NCI-H748 treated with DMSO at 0.1 percent for 48 hours (cell line): ENCODE results near the gene NCK2.
A peak's percentile ranks its signal among the peaks of the same experiment; 100 is the strongest.

ENCODE experiments used
- DNase-seq: peaks from one replicate; lab custom pipeline; 2025; lab: John Stamatoyannopoulos, UW

NCK2 gene

DNA sequence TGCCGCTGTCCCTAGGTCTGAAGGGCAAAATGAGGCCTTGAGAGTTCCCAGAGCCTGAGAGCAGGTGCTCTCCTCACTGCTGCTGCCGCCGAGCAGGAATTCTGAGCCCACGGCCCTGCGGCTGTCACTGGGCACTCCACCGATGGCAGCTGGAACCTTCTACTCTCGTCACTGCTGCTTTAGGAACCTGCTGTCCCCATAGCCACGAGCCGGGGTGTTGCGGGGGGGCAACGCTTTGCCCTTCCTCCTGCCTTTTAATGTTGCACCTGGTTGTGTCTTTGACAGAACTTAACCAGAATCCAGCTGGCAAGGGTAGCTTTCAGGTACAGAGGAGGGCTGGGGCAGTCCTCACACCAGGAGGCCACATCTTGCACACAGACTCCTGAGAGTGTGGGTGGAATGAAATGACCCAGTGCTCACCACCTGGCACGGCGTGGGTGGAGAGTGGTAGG is 32.3 kb downstream of the NCK2 start:
- DNase-seq = no peak

DNA sequence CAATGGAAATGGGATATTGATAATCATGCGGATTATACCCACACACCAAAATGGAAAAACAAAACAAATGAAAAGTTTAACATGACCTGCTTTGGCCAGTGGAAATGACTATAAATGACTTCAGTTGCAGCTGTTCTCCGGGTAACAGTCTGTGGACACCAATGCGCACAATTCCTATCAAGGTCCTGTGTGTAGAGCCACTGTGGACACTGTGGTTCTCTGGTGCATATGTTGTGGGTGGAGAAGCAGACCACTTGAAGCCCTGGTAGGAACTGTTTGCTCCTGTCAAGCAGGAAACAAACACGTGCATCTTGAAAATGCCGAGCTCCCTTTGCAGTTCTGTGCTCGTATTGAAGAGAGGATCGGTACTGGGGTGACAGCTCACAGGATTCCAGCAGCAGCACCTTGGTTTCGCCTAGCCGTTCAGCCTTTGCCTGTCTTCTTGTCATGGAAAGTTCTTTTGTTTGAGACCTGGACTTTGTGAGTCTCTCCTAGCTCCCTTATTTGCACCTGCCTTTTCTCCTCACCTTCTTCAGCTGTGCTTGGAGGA is 32.9 kb downstream of the NCK2 start:
- DNase-seq = no peak

DNA sequence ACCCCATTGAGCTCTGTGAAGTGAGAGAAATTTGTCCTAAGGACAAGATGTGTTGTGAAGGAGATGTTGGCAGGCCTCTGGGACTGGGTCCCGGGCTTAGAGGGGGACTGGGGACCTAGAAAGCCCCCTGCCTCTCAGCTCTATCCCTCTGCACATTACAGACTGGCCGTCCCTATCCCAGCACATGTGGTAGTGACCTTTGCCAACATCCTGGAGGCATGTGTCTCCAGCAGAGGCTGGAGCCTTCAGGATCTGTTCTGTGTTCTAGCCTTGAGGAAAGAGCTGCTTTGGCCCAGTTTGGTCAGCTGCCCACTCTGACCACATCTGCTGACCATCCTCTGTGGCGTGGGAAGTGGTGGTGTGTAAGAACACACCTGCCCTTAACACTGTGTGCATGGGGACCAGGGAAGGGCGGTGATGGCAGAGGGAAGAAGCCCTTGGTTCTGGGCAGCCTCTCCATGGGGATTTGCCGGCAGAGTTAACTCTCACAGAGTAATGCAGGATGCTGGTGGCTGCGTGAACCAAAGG is 33.4 kb downstream of the NCK2 start:
- DNase-seq = no peak

DNA sequence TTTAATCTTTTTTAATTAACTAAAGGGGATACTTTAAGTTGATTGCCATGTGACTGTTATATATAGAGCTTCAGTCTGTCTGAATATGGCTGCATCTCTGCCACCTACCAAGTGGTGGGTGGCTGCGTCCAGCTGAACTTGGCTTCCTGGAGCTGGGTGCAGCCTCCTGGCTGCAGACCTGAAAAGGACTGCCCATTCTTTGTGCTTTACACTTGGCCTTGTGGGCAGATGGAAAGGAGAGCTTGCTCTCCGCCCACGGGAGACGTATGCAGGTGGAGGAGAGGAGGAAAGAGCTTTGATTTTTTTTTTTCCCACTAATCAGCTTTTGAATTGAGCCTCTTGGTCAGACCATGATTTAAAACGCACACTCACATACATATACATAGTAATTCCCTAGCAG is 34.7 kb downstream of the NCK2 start:
- DNase-seq = no peak

DNA sequence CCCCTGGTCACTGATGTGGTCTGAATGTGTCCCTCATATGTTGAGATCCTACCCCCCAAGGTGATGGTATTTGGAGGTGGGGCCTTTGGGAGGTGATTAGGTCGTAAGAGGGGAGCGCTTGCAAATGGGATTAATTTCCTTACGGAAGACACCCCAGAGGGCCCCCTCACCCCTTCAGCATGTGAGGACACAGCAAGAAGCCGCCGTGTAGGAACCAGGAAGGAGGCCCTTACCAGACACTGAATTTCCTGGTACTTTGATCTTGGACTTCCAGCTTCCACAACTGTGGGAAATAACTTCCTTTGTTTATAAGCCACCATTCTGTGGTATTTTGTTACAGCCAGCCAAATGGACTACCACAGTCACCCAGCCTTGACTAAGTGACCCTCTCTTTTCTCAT is 35.9 kb downstream of the NCK2 start:
- no peak for DNase-seq

DNA sequence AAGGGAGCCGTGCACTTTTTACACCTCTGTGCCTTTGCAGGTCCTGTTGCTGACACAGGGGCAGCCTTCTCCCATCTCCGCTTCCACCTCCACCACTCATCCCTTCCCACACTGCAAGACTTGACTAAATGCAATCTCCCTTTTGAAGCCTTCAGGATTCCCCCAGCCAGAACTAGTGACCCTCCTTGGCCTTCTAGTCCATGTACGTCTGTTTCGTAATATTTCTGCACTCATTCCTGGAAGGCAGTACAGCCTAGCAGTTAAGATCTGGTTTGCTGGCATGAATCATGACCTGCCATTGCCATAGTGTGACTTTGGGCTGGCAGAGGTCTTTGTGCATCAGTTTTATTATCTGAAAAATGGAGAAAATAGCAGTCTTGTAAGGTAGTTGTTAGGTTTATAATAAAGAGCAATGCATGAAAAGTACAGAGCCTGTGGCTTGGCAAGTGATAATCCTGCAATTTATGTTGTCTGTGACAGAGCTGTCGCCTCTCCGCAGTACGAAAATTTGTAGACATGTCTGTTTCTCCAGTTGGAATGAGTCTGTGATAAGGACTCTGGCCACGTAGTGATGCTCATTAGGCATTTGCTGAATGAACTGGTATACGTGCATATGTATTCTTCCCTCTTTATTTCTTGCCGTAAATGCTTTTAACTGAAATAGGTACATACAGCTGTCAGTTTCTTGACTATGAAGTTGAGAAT is 36.7 kb downstream of the NCK2 start:
- DNase-seq = no peak

DNA sequence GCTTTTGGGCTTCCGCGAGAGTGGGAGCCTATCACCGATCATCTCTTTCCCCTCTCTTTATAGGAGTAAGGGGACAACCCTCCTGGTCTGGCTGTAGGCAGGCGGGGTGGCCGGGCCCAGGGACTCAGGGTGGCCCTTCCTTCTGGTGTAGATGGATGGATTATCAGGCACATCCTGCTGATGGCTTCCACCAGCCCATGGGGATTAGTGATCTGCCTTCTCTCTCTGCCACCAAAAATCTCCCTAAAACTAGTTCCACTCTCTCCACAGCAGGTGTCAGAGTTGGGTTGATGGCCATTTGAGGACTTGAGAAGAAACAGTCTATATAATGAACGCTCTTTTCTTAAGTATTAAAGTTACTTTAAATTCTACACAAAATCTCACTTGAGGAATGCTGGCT is 37.4 kb downstream of the NCK2 start:
- no peak for DNase-seq

DNA sequence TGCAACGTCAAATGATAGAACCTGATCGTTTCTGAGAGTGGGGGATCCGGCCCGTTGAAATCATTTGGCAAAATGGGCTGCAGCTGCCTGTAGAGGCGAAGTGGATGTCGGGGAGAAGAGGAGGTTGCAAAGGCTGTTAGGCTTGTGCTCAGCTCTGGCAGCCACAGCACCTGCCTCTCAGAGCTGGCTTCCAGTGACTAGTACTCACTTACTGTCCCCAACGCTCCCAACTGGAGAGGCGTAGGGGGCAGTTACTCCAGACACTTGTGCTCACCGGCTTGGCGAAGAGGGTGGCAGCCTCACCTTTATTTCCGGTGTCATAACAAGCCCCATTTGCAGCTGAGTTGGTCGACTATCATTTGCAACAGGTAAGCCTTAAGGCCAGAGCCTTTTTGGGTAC is 37.9 kb downstream of the NCK2 start:
- DNase-seq = no peak

DNA sequence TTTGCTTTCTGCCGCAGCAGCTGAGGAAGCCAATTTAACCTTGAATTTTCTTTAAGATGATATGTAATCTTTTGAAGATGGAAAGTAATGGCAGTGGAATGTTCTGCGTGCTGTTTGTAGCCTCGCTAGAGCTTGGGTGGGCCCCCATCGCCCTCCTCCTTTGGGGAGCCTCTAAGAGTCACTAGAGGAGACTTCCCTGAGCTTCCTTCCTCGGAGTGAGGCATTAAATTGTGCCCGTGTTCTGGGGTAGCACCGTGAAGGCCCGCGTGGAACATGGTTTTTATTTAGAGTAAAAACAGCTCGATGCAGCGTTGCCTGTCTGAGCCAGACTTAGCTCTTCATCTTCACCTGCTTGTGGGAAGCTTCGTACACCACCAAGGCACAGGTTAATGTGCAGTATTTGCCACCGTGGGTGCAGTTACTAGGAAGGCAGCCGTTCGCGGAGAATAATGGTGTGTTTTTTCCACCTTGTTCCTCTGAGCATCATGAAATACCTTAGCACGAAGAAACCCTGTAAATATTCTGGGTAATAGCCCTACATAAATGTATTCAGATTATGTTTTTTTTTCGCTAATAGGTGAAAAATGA is 38.5 kb downstream of the NCK2 start:
- no peak for DNase-seq

DNA sequence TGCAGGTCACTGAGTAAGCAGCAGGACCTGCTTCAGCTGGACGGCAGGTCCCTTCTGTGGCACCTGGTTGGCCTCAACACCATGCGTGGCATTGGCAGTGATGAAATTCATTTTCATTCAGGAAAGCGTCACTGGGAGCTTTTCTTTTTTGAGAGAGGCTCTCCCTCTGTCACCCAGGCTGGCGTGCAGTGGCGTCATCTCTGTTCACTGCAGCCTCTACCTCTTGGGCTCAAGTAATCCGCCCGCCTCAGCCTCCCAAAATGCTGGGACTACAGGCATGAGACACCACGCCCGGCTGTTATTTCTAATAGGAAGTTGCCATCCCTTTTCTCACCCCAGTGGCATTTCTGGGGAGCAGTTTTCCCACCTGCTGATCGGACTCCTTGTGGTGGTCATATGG is 39.3 kb downstream of the NCK2 start:
- DNase-seq = no peak

DNA sequence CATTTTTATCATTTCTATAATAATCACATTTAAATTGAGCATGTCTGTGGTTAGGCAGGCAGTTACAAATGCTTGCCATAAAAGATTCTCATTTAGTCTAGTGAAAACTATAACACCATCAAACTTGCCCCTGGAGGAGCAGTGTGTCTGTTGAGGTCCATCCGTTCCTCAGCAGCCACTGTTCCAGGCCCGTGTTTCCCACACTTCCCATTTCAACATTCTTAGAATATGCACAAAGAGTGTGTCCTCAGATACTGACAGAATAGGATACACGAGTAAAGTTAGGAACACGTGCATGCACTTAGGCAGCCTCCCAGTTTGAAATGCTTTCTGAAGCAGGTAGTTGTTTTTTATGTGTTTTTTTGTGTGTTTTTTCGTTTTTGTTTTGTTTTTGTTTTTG is 39.9 kb downstream of the NCK2 start:
- no peak for DNase-seq

DNA sequence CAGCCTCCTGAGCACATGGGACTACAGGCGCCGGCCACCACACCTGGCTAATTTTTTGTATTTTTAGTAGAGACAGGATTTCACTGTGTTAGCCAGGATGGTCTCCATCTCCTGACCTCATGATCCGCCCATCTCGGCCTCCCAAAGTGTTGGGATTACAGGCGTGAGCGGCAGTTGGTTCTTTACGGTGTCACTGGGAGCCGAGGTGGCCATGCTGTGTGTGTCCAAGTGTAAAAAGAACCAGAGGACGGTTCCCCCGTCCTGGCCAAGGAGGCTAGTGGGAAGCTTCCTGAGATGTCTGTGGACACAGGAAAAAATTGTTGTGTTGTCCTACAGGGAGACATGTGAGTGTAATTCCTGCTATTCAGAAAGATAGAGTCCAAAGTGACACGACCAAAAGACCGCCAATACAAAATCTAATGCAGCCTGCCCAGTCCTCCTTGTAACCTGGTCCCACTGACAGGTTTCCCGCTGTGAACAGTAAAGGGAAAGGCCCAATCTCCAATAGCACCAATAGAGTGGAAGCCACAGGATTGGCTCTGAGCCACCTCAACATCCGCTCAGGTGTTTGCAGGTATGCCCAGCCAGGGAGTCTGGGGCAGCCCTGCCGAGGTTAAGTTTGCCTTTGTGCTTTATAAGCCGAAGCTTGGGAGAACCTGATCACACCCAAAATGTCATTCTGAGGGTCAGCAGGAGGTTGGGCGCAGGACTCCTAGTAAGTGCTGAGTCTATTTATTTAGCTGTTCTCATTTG is 40.6 kb downstream of the NCK2 start:
- peak; percentile 2 for DNase-seq

DNA sequence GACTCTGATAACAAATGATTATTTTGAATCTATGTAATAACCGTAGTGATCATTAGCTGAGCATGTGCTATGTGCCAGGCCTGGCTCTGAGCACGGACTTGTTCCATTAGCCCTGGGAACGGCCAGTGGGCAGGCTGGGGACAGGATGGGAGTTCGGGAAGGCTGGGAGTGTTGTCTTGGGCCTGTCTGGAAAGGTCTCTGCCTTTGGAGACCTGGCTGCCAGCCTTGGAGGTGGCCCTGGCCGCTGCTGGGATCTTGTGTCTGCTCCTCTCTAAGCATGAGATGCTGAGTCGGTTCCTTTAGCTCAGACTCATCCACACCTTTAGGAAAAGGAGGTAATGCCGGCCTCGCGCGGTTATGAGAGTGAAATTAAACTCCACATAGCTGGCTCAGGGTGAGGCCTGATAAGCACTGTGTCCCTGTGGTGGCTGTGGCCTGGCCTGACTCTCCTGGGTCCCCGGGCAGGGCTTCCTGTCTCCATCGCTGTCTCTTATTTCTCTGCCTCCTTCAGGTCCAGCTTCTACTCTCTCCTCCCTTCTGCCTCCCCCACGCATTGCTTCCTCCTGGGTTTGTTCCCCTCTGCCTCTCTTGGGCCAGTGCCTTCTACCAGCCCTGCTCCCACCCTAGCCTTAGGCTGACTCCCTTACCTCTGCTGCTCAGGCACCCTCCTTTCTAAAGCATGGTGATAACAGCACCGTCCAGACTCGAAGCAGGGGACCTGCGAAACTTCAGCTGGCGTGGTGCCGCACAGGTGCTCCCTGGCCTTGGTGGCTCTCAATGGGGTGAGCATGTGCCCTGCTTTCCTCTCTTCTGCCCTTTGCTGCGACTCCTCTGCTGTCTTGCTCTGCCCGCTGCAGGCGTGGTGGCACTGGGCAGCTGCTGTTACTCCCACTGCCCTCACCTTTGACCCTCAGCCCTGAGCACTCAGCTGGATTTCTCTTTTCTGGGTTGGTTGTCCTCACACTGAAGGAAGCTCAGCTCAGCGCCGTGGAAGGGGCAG is 41.8 kb downstream of the NCK2 start:
- no peak for DNase-seq

DNA sequence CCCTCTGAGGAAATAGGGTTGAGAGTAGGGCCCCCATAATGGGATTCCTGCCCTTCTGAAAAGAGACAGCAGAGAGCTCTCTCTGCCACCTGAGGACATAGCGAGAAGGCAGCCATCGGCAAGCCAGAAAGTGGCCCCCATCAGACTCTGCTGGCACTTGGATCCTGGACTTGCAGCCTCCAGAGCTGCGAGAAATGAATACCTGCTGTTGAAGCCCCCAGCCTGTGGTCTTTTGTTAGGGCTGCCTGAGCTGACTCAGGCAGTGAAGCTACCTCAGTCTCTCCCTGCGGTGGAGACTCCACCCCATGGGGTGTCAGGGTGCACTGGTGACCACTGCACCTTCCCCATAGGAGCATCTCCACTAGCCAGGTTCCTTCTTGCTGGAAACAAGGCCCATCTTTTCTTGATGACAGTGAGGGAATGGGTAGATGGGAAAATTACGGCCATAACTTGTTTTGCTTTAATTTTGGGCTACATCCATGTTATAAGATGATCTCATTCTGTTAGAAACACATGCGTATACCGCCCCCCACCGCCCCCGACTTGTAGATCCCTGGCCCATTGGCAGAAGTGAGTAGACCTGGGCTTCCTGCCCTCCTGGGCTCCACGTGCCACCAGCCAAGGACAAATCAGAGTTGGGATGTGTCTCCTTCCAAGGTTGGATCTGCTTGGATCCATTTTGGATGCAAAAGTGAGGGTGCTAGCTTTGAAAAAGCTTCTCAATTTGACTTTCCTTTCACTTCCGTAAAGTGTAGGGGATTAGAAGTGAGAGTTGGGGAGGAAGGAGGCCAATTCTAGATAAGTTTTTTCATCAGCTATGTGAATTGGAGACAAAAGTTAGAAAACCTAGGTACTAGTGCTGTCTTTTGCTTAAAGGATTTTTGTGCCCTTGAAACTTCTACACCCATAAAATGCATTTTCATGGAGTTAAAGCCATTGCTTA is 42.9 kb downstream of the NCK2 start:
- no peak for DNase-seq

DNA sequence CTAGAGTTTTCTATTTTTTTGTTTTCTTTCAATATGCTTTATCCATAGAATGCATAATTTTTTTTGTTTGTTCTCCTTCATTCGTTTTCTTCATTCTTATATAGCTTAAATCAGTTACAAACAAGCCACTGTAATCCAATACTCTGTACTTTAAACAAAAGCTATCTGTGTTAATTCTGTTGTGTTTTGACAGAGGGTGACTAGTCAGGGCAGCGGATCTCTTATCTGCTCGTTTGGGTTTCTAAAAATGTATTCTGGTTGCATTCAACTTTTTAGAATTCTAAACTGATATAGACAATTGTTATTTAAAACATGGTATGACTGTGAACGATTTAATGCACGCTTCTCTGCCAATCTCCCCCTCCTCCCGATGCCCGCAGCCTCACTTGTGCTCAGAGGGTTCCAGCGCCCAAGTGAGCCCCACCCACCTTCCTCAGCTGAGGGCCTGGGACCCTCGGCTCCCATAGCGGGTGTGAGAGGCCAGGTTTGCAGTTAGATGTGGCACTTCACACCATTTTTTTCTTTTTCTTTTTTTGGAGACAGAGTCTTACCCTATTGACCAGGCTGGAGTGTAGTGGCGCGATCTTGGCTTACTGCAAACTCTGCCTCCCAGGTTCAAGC is 44.1 kb downstream of the NCK2 start:
- DNase-seq = no peak

DNA sequence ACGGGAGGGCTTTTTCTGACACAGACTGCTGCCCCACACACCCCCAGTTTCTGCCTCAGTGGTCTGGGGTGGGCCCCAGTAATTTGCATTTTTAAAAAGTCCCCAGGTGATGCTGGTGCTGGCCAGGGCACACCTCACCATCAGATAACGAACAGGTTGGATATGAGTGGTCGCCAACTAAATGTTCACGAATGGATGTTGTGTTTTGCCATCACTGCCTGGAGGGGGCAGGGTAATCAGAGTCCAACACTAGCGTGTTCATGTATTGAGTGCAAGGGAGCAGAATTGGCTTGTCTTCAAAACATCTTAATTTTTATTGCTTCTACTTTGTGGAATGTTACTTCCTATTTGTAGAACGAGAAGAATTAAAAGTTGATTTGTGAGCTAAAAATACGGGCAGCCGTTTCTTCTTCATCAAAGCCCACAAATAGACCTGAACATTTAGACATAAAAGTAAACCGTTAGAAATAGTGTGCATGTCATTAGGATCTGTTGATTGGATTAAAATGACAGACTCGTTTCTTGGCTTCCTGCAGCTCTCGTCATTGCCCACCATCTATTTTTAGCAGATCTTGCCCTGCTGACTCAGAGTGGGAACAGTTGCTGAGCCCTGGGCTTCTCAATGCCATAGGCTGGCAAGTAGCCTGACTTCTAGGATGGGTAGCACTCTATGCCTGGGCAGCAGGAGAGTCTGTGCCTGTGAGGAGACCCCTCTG is 45.2 kb downstream of the NCK2 start:
- DNase-seq = no peak

DNA sequence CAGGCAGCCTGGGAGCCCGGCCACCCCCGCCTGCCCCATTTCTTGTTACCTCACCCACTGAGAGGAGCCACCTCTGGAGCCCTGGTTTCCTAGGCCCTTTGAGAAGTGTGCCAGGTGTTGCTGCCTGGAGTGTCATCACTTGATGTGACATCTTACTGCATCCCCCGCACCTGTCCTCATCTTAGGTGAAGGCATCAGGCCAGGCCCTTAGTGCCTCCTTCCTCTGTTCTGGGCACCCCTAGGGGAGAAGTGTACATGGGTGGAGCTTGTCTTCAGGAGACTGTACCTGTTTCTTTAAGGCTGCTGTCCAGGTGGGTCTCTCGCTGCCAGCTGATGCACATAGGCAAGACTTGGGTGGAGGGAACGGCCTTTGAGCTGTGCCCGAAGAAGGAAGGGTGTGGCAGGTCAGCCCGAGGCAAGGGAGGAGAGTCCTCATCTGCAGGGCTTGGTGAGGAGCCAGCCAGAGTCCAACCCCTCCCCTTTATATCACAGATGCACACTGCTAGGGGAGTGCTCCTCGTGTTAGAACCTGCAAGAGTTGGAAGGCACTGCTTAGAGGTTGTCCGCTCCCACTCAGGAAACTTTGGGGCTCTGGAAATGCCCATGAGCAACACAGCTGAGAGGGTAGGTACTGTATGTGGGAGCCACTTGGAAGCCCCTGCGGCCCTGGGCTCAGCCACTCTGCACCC is 45.9 kb downstream of the NCK2 start:
- no peak for DNase-seq

DNA sequence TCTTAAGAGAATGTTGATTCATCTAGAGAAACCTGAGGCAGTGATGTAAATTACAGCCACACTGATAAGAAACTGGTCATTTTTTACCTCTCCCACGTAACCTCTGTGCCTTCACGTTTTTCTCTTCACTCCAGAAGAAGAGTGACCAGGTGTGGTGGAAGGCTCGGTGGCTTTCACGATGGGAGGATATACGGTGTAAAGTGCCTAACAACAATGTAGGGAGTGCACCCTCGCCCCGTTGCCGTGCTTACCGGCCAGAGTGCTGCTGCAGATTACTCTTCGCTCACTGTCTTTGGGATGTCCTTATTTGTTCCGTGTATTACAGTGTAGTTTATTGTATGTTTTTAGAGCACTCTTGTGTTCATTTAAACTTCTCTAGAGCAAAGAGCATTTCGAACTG is 46.5 kb downstream of the NCK2 start:
- DNase-seq = no peak

DNA sequence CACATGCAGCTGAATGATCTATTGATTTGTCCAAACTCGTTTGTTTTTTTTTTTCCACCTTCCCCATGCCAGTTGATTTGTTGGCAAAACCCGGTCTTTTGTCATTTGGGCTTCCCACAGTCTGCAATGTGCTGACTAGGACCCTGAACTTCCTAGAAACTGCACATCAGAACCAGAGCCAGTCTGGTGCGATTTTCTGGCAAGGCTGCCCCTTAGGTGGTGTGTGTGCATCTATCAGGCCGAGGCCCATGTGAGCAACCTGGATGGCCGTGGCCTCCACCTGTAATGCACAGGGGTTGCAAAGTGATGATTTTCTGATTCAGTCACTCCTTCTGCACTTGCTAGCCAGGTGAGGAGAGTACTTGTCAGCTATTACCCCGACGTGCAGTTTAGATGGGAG is 47.8 kb downstream of the NCK2 start:
- no peak for DNase-seq
